Smooth muscle cell (in vitro differentiated cells): ENCODE data around the gene CUL1. TPM values are rescaled to one million over a fixed set of nuclear protein-coding genes. Genes with fewer than 3 reads are reported as not detected.
A peak's percentile ranks its signal among the peaks of the same experiment; 100 is the strongest.

Experiments
- DNase-seq: peaks from one replicate; lab custom pipeline; 2025; ENCODE audit not compliant: unreplicated experiment; lab: John Stamatoyannopoulos, UW
- H2AFZ ChIP-seq: fragments of 200-600 bp; sonication (generic); 2 replicates; pipeline ENCODE4 v1.6.0; 2016; ENCODE audit warnings: antibody characterized with exemption, low read depth, mild to moderate bottlenecking
- H3F3A ChIP-seq: fragments of 200-600 bp; sonication (generic); 2 replicates; pipeline ENCODE4 v1.6.0; 2017; ENCODE audit warnings: antibody characterized with exemption, low read depth
- H3K27ac ChIP-seq: fragments of 200-600 bp; sonication (generic); 2 replicates; pipeline ENCODE4 v1.5.1; 2016; ENCODE audit warnings: low read depth, mild to moderate bottlenecking
- H3K27me3 ChIP-seq: fragments of 200-600 bp; sonication (generic); 2 replicates; pipeline ENCODE4 v1.6.1; 2016; ENCODE audit warnings: low read depth, mild to moderate bottlenecking
- H3K36me3 ChIP-seq: fragments of 200-600 bp; sonication (generic); 2 replicates; pipeline ENCODE4 v1.5.1; 2016; ENCODE audit warnings: low read depth
- H3K4me1 ChIP-seq: fragments of 200-600 bp; sonication (generic); 2 replicates; pipeline ENCODE4 v1.5.1; 2016; ENCODE audit warnings: low read depth
- H3K4me2 ChIP-seq: fragments of 200-600 bp; sonication (generic); 2 replicates; pipeline ENCODE4 v1.6.0; 2016; ENCODE audit warnings: mild to moderate bottlenecking
- H3K4me3 ChIP-seq: fragments of 200-600 bp; sonication (generic); 2 replicates; pipeline ENCODE4 v1.5.1; 2016; ENCODE audit warnings: mild to moderate bottlenecking
- H3K79me2 ChIP-seq: fragments of 200-600 bp; sonication (generic); 2 replicates; pipeline ENCODE4 v1.6.0; 2016; ENCODE audit warnings: low read depth, mild to moderate bottlenecking
- H3K9ac ChIP-seq: fragments of 200-600 bp; sonication (generic); 2 replicates; pipeline ENCODE4 v1.6.0; 2016; ENCODE audit warnings: low read depth
- H3K9me3 ChIP-seq: fragments of 200-600 bp; sonication (generic); replicated peaks from 2 replicates; pipeline ENCODE4 v1.5.1; 2016; ENCODE audit warnings: low read depth
- H4K20me1 ChIP-seq: fragments of 200-600 bp; sonication (generic); 2 replicates; pipeline ENCODE4 v1.6.0; 2016; ENCODE audit warnings: low read depth
- WGBS: methylation state at CpG from one replicate; pipeline ENCODE4 v1.1.7; 2016; ENCODE audit warnings: low lambda C conversion rate; 5-methylcytosine and 5-hydroxymethylcytosine counted together
- polyA plus RNA-seq: library from polyadenylated mRNA; unstranded; fragments of >200 nt; fragmentation: Nextera tagmentation; extraction: Ambion mirVana; gene quantifications from 2 replicates; pipeline ENCODE4 v1.2.1, GENCODE V29; 2016
- total RNA-seq: library from RNA; depleted of rRNA; stranded (reverse); fragments of >200 nt; gene quantifications from 2 replicates; pipeline ENCODE4 v1.2.3, GENCODE V29; 2014
- TF ChIP-seq, protein P1 (sequence below): fragments of 200-600 bp; sonication (generic); IDR thresholded peaks from 2 replicates; pipeline ENCODE4 v1.5.1; 2017; ENCODE audit warnings: borderline replicate concordance, mild to moderate bottlenecking, antibody characterized with exemption; ENCODE audit not compliant: insufficient read depth, poor library complexity, severe bottlenecking

CUL1 gene
- total and polyA plus RNA-seq, 2 experiments from 2014 or later, result 38.2 to 44.8 TPM

- no peak overlapping the region for H3K4me3 ChIP-seq
- no peaks in the 10 kb centered on the region for H3K4me1 ChIP-seq
- WGBS, result 73% methylated on average over 14 of the region's 14 CpGs
- H3K27me3 ChIP-seq, result no peaks in the 10 kb centered on the region
- H3K79me2 ChIP-seq, result peaks cover 62% of the 10 kb centered on the region
- no peak overlapping the region for H2AFZ ChIP-seq
- H3K36me3 ChIP-seq, result peaks cover 6% of the 10 kb centered on the region
- H3F3A ChIP-seq, result no peaks in the 10 kb centered on the region
- H4K20me1 ChIP-seq, result peaks cover 65% of the 10 kb centered on the region
- no peak overlapping the region for H3K9ac ChIP-seq
- H3K9me3 ChIP-seq, result no peaks in the 10 kb centered on the region
- no peak for DNase-seq
- TF ChIP-seq, protein P1, sequence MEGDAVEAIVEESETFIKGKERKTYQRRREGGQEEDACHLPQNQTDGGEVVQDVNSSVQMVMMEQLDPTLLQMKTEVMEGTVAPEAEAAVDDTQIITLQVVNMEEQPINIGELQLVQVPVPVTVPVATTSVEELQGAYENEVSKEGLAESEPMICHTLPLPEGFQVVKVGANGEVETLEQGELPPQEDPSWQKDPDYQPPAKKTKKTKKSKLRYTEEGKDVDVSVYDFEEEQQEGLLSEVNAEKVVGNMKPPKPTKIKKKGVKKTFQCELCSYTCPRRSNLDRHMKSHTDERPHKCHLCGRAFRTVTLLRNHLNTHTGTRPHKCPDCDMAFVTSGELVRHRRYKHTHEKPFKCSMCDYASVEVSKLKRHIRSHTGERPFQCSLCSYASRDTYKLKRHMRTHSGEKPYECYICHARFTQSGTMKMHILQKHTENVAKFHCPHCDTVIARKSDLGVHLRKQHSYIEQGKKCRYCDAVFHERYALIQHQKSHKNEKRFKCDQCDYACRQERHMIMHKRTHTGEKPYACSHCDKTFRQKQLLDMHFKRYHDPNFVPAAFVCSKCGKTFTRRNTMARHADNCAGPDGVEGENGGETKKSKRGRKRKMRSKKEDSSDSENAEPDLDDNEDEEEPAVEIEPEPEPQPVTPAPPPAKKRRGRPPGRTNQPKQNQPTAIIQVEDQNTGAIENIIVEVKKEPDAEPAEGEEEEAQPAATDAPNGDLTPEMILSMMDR, result no peak
- no peak overlapping the region for H3K4me2 ChIP-seq
- H3K27ac ChIP-seq, result peak overlapping the region; percentile 27
These were observed 40.2 kb downstream of the CUL1 start for GRCh38 chr7:148738737-148739535.

DNA sequence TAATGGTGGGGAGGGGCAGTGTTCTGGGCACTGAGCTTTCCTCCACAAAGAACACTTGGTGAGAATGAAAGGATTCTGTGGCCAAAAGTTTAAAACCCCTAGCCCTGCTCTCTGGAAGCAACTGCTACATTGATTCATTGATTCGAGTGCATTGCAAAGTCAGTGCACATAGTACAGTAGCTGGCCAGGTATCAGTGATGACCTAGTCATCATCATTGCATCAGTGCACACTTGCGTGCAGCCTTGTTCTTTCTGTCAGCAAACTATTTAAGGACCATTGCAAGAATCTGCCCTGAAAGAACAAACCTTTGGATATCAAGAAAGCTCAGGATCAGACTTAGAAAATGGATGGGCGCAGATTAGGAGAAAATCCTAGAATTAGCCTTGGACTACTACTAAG lies 47.4 kb downstream of the CUL1 start:
- peaks cover 47% of the 10 kb centered on the region for H3K79me2 ChIP-seq
- WGBS, result 96% methylated on average over 3 of the region's 3 CpGs

GRCh38 chr7:148747274-148747673 lies 48.6 kb downstream of the CUL1 start:
- H3F3A ChIP-seq, result no peaks in the 10 kb centered on the region
- H3K9me3 ChIP-seq, result no peaks in the 10 kb centered on the region
- TF ChIP-seq, protein P1, result no peak
- peaks cover 8% of the 10 kb centered on the region for H3K4me1 ChIP-seq
- H3K79me2 ChIP-seq, result peaks cover 50% of the 10 kb centered on the region
- no peak overlapping the region for H2AFZ ChIP-seq
- no peak overlapping the region for H3K9ac ChIP-seq
- H3K4me2 ChIP-seq, result no peak overlapping the region
- no peaks in the 10 kb centered on the region for H3K27me3 ChIP-seq
- no peak overlapping the region for H3K4me3 ChIP-seq
- H3K27ac ChIP-seq, result peak overlapping the region; percentile 27
- DNase-seq, result no peak
- peaks cover 3% of the 10 kb centered on the region for H3K36me3 ChIP-seq
- 49% methylated on average over 3 of the region's 3 CpGs for WGBS
- H4K20me1 ChIP-seq, result peaks cover 42% of the 10 kb centered on the region

More for the DNA sequence above, 47.4 kb downstream of the CUL1 start:
- no peaks in the 10 kb centered on the region for H3F3A ChIP-seq
- peaks cover 33% of the 10 kb centered on the region for H4K20me1 ChIP-seq
- no peak overlapping the region for H3K27ac ChIP-seq
- TF ChIP-seq, protein P1, result no peak
- no peak for DNase-seq
- peaks cover 8% of the 10 kb centered on the region for H3K4me1 ChIP-seq
- no peak overlapping the region for H3K9ac ChIP-seq
- no peaks in the 10 kb centered on the region for H3K27me3 ChIP-seq
- H3K36me3 ChIP-seq, result peaks cover 3% of the 10 kb centered on the region
- H3K9me3 ChIP-seq, result no peaks in the 10 kb centered on the region
- H3K4me3 ChIP-seq, result no peak overlapping the region
- no peak overlapping the region for H2AFZ ChIP-seq
- no peak overlapping the region for H3K4me2 ChIP-seq
